Measurements from ENCODE around the gene PMM2.
A peak's percentile ranks its signal among the peaks of the same experiment; 100 is the strongest.

Gene PMM2

GRCh38 chr16:8852534-8852933, 54.9 kb downstream of the PMM2 start:
- no peak for DNase-seq

- no peak for DNase-seq
These were observed 55.5 kb downstream of the PMM2 start for GRCh38 chr16:8853150-8853549.

GRCh38 chr16:8853611-8854010, 56.0 kb downstream of the PMM2 start:
- DNase-seq: no peak

GRCh38 chr16:8854298-8854948, 56.8 kb downstream of the PMM2 start:
- DNase-seq: no peak

- no peak for DNase-seq
These were observed 57.6 kb downstream of the PMM2 start for GRCh38 chr16:8855051-8855786.

- no peak for DNase-seq
These were observed 58.3 kb downstream of the PMM2 start for GRCh38 chr16:8855972-8856371.

- DNase-seq: no peak
These were observed 61.6 kb downstream of the PMM2 start for GRCh38 chr16:8858994-8859912.

- no peak for DNase-seq
These were observed 62.6 kb downstream of the PMM2 start for GRCh38 chr16:8859913-8860881.

- DNase-seq: peak in 1 of 14 donors; percentile 30
These were observed 64.1 kb downstream of the PMM2 start for GRCh38 chr16:8861563-8862308.

- DNase-seq: no peak
These were observed 64.9 kb downstream of the PMM2 start for GRCh38 chr16:8862309-8863130.

GRCh38 chr16:8863594-8864424, 66.2 kb downstream of the PMM2 start:
- peak in 13 of 14 donors; percentile 16 to 92 (median 80) for DNase-seq

- DNase-seq: no peak
These were observed 67.0 kb downstream of the PMM2 start for GRCh38 chr16:8864480-8865110.

GRCh38 chr16:8865145-8865882, 67.7 kb downstream of the PMM2 start:
- DNase-seq: no peak

GRCh38 chr16:8866118-8866883, 68.7 kb downstream of the PMM2 start:
- peak in 8 of 14 donors; percentile 15 to 54 (median 30) for DNase-seq

- DNase-seq: no peak
These were observed 69.2 kb downstream of the PMM2 start for GRCh38 chr16:8866884-8867215.

GRCh38 chr16:8867216-8867931, 69.7 kb downstream of the PMM2 start:
- peak in 10 of 14 donors; percentile 19 to 52 (median 36) for DNase-seq
